MCF 10A (cell line): ENCODE measurements around the gene RPS24. TPM values are rescaled to one million over a fixed set of nuclear protein-coding genes. Genes with fewer than 3 reads are reported as not detected.

Experiments used
- BruUV-seq: library from RNA; stranded (reverse); fragments of 400-500 nt; replicated peaks from 2 replicates; lab custom pipeline; 2021; lab: Mats Ljungman, UMichigan
- CTCF ChIA-PET: fragments of 300-600 bp; sonication (Branson Sonifier 250); formaldehyde crosslinking; extraction: SDS; loops from one replicate; lab custom pipeline; 2021; ENCODE audit warnings: antibody characterized with exemption, inconsistent platforms; lab: Yijun Ruan, JAX
- POLR2A ChIA-PET: fragments of 300-600, 350-650 bp; sonication (Branson Sonifier 250); formaldehyde crosslinking; extraction: SDS; loops from one replicate; lab custom pipeline; 2020; ENCODE audit warnings: antibody characterized with exemption, inconsistent platforms; lab: Yijun Ruan, JAX
- DNase-seq: peaks from one replicate; pipeline ENCODE4 v3.0.0-alpha.2; 2018; ENCODE audit not compliant: unreplicated experiment
- H3K27ac Mint-ChIP-seq: one replicate; pipeline ENCODE4 v1.8.0; 2022; ENCODE audit warnings: mild to moderate bottlenecking, low read depth, mixed read lengths; ENCODE audit not compliant: unreplicated experiment
- H3K27me3 Mint-ChIP-seq: one replicate; pipeline ENCODE4 v1.8.0; 2022; ENCODE audit warnings: mixed read lengths; ENCODE audit not compliant: insufficient read depth, unreplicated experiment
- H3K36me3 Mint-ChIP-seq: one replicate; pipeline ENCODE4 v1.8.0; 2022; ENCODE audit warnings: mild to moderate bottlenecking, moderate library complexity, mixed read lengths; ENCODE audit not compliant: insufficient read depth, unreplicated experiment
- H3K4me1 Mint-ChIP-seq: one replicate; pipeline ENCODE4 v1.8.0; 2022; ENCODE audit warnings: mixed read lengths; ENCODE audit not compliant: insufficient read depth, unreplicated experiment
- H3K4me3 Mint-ChIP-seq: one replicate; pipeline ENCODE4 v1.8.0; 2022; ENCODE audit warnings: mild to moderate bottlenecking, moderate library complexity, mixed read lengths; ENCODE audit not compliant: unreplicated experiment
- H3K9me3 Mint-ChIP-seq: one replicate; pipeline ENCODE4 v1.8.0; 2022; ENCODE audit warnings: mixed read lengths; ENCODE audit not compliant: unreplicated experiment
- CTCF ChIP-seq: fragments of 200-600 bp; IDR thresholded peaks from one replicate; pipeline ENCODE4 v1.8.0; 2022; ENCODE audit warnings: antibody characterized with exemption, mild to moderate bottlenecking; ENCODE audit not compliant: unreplicated experiment
- intact Hi-C: fragments of 100-400 bp; cut with micrococcal nuclease; formaldehyde crosslinking; loops from 2 replicates; pipeline ENCODE4 v1.14.1; 2022
- total RNA-seq: library from RNA; stranded (reverse); gene quantifications from 2 replicates; pipeline ENCODE4 v1.2.3, GENCODE V29; 2022

RPS24 gene
- total RNA-seq, 1 experiment from 2014 or later, result 2,288 TPM

GRCh38 chr10:78078539-78079330 is 45.1 kb downstream of the RPS24 start:
- CTCF ChIA-PET, result interaction anchor here (0.6 to 2.0 kb wide), 2 partner anchors 32 to 416 kb away, joined by 3 to 5 read pairs; no protein-coding TSS in a partner anchor

DNA sequence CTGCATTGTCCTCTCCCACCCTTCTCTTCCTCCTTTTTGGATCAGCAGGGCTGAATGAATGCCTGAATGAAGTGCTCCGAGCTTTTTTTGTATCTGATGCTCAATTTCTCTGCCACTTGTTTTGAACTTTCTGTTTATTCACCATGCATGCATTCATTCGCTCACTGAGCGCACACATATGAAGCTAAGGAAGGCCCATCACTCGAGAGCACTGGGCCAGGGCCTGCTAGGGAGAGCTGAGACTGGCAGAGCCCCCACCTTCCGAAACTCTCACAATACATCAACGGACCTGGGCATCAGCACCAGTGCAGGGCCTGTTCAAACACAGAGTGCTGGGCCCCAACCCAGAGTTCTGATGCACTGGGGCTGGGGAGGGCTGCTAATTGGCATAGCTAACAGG is 45.7 kb downstream of the RPS24 start:
- intact Hi-C loops, result no loop called here
- peaks cover 12% of the 10 kb centered on the region for H3K27me3 Mint-ChIP-seq
- TF ChIP-seq CTCF, result no peak
- no peak for DNase-seq
- BruUV-seq, result no TSS peak
- H3K9me3 Mint-ChIP-seq, result no peaks in the 10 kb centered on the region
- H3K4me3 Mint-ChIP-seq, result no peak overlapping the region
- H3K36me3 Mint-ChIP-seq, result no peaks in the 10 kb centered on the region
- CTCF ChIA-PET, result no interaction called here
- H3K4me1 Mint-ChIP-seq, result no peaks in the 10 kb centered on the region
- H3K27ac Mint-ChIP-seq, result no peak overlapping the region
- POLR2A ChIA-PET, result interaction anchor here (0.7 kb wide), 1 partner anchor 37 kb away, joined by 3 read pairs; no protein-coding TSS in a partner anchor

More at GRCh38 chr10:78078539-78079330, 45.1 kb downstream of the RPS24 start:
- no peak for TF ChIP-seq CTCF
- intact Hi-C loops, result no loop called here
- Mint-ChIP-seq H3K4me1 (no peaks in the 10 kb centered on the region), H3K4me3 (no peak overlapping the region), H3K27me3 (peaks cover 5% of the 10 kb centered on the region), H3K36me3 (no peaks in the 10 kb centered on the region), H3K27ac (no peak overlapping the region), H3K9me3 (no peaks in the 10 kb centered on the region)
- POLR2A ChIA-PET, result interaction anchor here (0.7 kb wide), 1 partner anchor 36 kb away, joined by 3 read pairs; no protein-coding TSS in a partner anchor
- no TSS peak for BruUV-seq
- no peak for DNase-seq

DNA sequence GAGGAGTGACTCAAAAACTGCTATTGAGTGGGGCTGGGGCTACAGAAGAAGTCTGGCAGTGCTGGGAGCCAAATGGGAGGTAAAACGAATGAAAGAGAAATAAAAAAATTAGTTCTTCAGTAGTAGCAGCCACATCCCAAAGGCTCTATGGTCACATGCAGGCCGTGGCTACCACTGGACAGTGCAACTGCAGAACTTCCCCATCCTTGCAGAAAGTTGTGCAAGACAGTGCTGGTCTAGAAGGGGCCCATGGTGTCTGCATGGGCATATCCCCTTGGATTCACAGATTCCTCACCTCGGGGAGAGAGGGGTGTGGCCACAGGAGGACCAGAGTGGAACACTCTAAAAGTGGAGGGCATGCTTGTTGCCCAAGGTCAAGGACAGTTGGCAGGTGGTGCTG is 47.6 kb downstream of the RPS24 start:
- TF ChIP-seq CTCF, result no peak
- DNase-seq, result no peak
- intact Hi-C loops, result no loop called here
- CTCF ChIA-PET, result interaction anchor here (0.6 kb wide), 1 partner anchor 326 kb away, joined by 3 read pairs; no protein-coding TSS in a partner anchor
- Mint-ChIP-seq H3K36me3 (no peaks in the 10 kb centered on the region), H3K9me3 (no peaks in the 10 kb centered on the region), H3K4me1 (no peaks in the 10 kb centered on the region), H3K27ac (no peak overlapping the region), H3K4me3 (no peak overlapping the region), H3K27me3 (peaks cover 31% of the 10 kb centered on the region)
- no TSS peak for BruUV-seq
- POLR2A ChIA-PET, result interaction anchor here (0.6 kb wide), 1 partner anchor 533 kb away, joined by 3 read pairs; no protein-coding TSS in a partner anchor

- Mint-ChIP-seq H3K4me1 (no peaks in the 10 kb centered on the region), H3K36me3 (no peaks in the 10 kb centered on the region), H3K4me3 (no peak overlapping the region), H3K27me3 (peaks cover 44% of the 10 kb centered on the region), H3K27ac (no peak overlapping the region), H3K9me3 (no peaks in the 10 kb centered on the region)
- no peak for DNase-seq
- intact Hi-C loops, result no loop called here
- no peak for TF ChIP-seq CTCF
- no TSS peak for BruUV-seq
- CTCF ChIA-PET, result no interaction called here
- POLR2A ChIA-PET, result no interaction called here
Observed at GRCh38 chr10:78082636-78083035, 49.0 kb downstream of the RPS24 start.

Other genes with a start within 250 kb of the RPS24 start
- gene DLG5, start 107.1 kb upstream of the RPS24 start, total RNA-seq, result 126 and 127 TPM in 2 replicates
- gene POLR3A, start 4.3 kb upstream of the RPS24 start, total RNA-seq, result 19.1 and 19.8 TPM in 2 replicates